Testis (tissue), 2 donors: ENCODE data around the gene SOST.

Experiments
- CTCF ChIP-seq, 3 experiments: fragments of 450-650 bp in 2 of 3; fragments of 200-600 bp in 1 of 3; sonication (generic) in 1 of 3; IDR thresholded peaks; one replicate each; pipeline ENCODE4 v1.5.1; 2016 to 2019; ENCODE audit warnings: antibody characterized with exemption in 3 of 3, mild to moderate bottlenecking in 2 of 3, moderate library complexity in 1 of 3
- POLR2A ChIP-seq: fragments of 450-650 bp; IDR thresholded peaks from one replicate; pipeline ENCODE4 v1.6.1; 2017; ENCODE audit warnings: antibody characterized with exemption, mild to moderate bottlenecking, moderate library complexity

- TF ChIP-seq CTCF (IDR thresholded peaks at IDR 0.05) (no peak), POLR2A (no peak)
Observed at GRCh38 chr17:43710101-43710500, 48.5 kb downstream of the SOST start.
